GM12878 (cell line): Measurements from ENCODE around the gene FDX2. TPM values are rescaled to one million over a fixed set of nuclear protein-coding genes. Genes with fewer than 3 reads are reported as not detected.

Source experiments
- ATAC-seq: fragments of 200-7000 bp; cut with Tn5 transposase; 3 replicates; pipeline ENCODE4 v1.9.1; 2020; ENCODE audit warnings: mild to moderate bottlenecking, moderate library complexity
- BruUV-seq: library from RNA; stranded (reverse); fragments of 400-500 nt; replicated peaks from 2 replicates; lab custom pipeline; 2021; lab: Mats Ljungman, UMichigan
- CTCF ChIA-PET: fragments of 300-600 bp; sonication (Branson Sonifier 250); formaldehyde crosslinking; extraction: SDS; loops from one replicate; lab custom pipeline; 2021; ENCODE audit warnings: inconsistent platforms; lab: Yijun Ruan, JAX
- POLR2A ChIA-PET: fragments of 350-600 bp; formaldehyde crosslinking; extraction: SDS; loops from one replicate; lab custom pipeline; 2021; ENCODE audit warnings: inconsistent platforms; lab: Charles Lee
- RAD21 ChIA-PET: fragments of 300-600 bp; sonication (Branson Sonifier 250); formaldehyde crosslinking; loops from one replicate; lab custom pipeline; 2023; ENCODE audit warnings: antibody characterized with exemption; ENCODE audit not compliant: unreplicated experiment; lab: Charles Lee
- SMC1A ChIA-PET: fragments of 300-600 bp; sonication (Branson Sonifier 250); formaldehyde crosslinking; loops from one replicate; lab custom pipeline; 2023; ENCODE audit not compliant: unreplicated experiment, uncharacterized antibody; lab: Charles Lee
- DNase-seq: peaks from one replicate; pipeline ENCODE4 v3.0.0-alpha.2; 2011; ENCODE audit warnings: low read depth, low spot score
- FAIRE-seq: peaks from 3 replicates; lab custom pipeline; 2011; peaks lifted over from hg19 to GRCh38; lab: Jason Lieb, UNC
- H2AFZ ChIP-seq: 2 replicates; pipeline ENCODE4 v1.6.0; 2011; ENCODE audit warnings: low read depth, low read length, control low read depth; ENCODE audit not compliant: control insufficient read depth
- H3K27ac ChIP-seq: 2 replicates; pipeline ENCODE4 v1.5.1; 2011; ENCODE audit warnings: control low read depth; ENCODE audit not compliant: control insufficient read depth, insufficient read depth
- H3K27me3 ChIP-seq, 2 experiments: replicated peaks in 1 of 2; 2 replicates each; pipeline versions ENCODE4 v1.6.0 to v1.6.1; 2011; ENCODE audit warnings: low read length in 1 of 2; ENCODE audit not compliant: control insufficient read depth in 2 of 2, insufficient read depth in 2 of 2
- H3K36me3 ChIP-seq, 2 experiments: 2 replicates each; pipeline ENCODE4 v1.5.1; 2011; ENCODE audit warnings: low read length in 1 of 2; ENCODE audit not compliant: control insufficient read depth in 2 of 2, insufficient read depth in 2 of 2
- H3K4me1 ChIP-seq: 2 replicates; pipeline ENCODE4 v1.6.1; 2011; ENCODE audit warnings: mild to moderate bottlenecking, low read length, moderate library complexity, mixed read lengths; ENCODE audit not compliant: control insufficient read depth, insufficient read depth
- H3K4me2 ChIP-seq: 2 replicates; pipeline ENCODE4 v1.6.0; 2011; ENCODE audit warnings: control low read depth; ENCODE audit not compliant: control insufficient read depth, insufficient read depth
- H3K4me3 ChIP-seq: fragments of 200-600 bp; sonication (generic); 2 replicates; pipeline ENCODE4 v1.5.1; 2016
- H3K79me2 ChIP-seq: 2 replicates; pipeline ENCODE4 v1.6.0; 2011; ENCODE audit warnings: low read length; ENCODE audit not compliant: control insufficient read depth, insufficient read depth
- H3K9ac ChIP-seq: 2 replicates; pipeline ENCODE4 v1.8.0; 2011; ENCODE audit warnings: low read length, control low read depth, mixed read lengths; ENCODE audit not compliant: control insufficient read depth, insufficient read depth
- H3K9me3 ChIP-seq: replicated peaks from 3 replicates; pipeline ENCODE4 v1.5.1; 2011; ENCODE audit warnings: mild to moderate bottlenecking, low read length; ENCODE audit not compliant: control insufficient read depth, insufficient read depth
- H4K20me1 ChIP-seq: 2 replicates; pipeline ENCODE4 v1.6.0; 2011; ENCODE audit not compliant: control insufficient read depth, insufficient read depth
- CHD1 ChIP-seq: IDR thresholded peaks from 2 replicates; pipeline ENCODE4 v1.6.1; 2012; ENCODE audit warnings: low read depth, low read length, improper control_type of control experiment
- NR2C2 ChIP-seq: IDR thresholded peaks from 2 replicates; pipeline ENCODE4 v1.6.1; 2011; ENCODE audit warnings: borderline replicate concordance, low read depth; ENCODE audit not compliant: control insufficient read depth, insufficient read length
- NR2F1 ChIP-seq: fragments of 450-650 bp; conservative IDR thresholded peaks from 2 replicates; pipeline ENCODE4 v1.6.1; 2017; ENCODE audit warnings: mild to moderate bottlenecking
- POLR2AphosphoS2 ChIP-seq: IDR thresholded peaks from 2 replicates; pipeline ENCODE4 v1.6.1; 2011; ENCODE audit warnings: low read depth, mild to moderate bottlenecking, low read length, improper control_type of control experiment, moderate library complexity
- SMAD5 ChIP-seq: IDR thresholded peaks from 2 replicates; pipeline ENCODE4 v1.6.1; 2016; ENCODE audit warnings: antibody characterized with exemption, low read depth
- WGBS: methylation state at CpG from one replicate; pipeline ENCODE4 v1.1.6; 2016; ENCODE audit warnings: low lambda C conversion rate; ENCODE audit not compliant: insufficient replicate concordance, insufficient coverage; ENCODE audit errors: missing lambda C conversion rate; 5-methylcytosine and 5-hydroxymethylcytosine counted together
- in situ Hi-C: fragments of 300-500 bp; cut with MboI; formaldehyde crosslinking; loops from 9 replicates; pipeline ENCODE4 v1.14.3; 2018; ENCODE audit warnings: mixed read lengths
- intact Hi-C: fragments of 100-400 bp; cut with micrococcal nuclease; formaldehyde crosslinking; loops from one replicate; pipeline ENCODE4 v1.14.2; 2022; ENCODE audit not compliant: unreplicated experiment
- polyA plus RNA-seq, 11 experiments: library from polyadenylated mRNA; depleted of rRNA in 4 of 11; unstranded in 6 of 11; stranded (reverse) in 5 of 11; fragments of >200 nt; fragmentation: Nextera tagmentation in 4 of 11; fragmentation: Illumina TruSeq in 1 of 11; extraction: Ambion mirVana in 4 of 11; extraction: Trizol in 1 of 11; gene quantifications; 1 replicate in 1 of 11; 2 replicates in 10 of 11; pipeline versions ENCODE4 v1.2.1 to v1.2.3, GENCODE V29; 2011 to 2016; ENCODE audit warnings: inconsistent platforms in 2 of 11, missing spikeins in 2 of 11, low read depth in 1 of 11
- total RNA-seq, 4 experiments: library from RNA; depleted of rRNA in 3 of 4; stranded (reverse); fragments of >200 nt in 3 of 4; fragmentation: Illumina TruSeq in 1 of 4; extraction: Trizol in 1 of 4; gene quantifications; 2 replicates each; pipeline versions ENCODE4 v1.2.1 to v1.2.3, GENCODE V29; 2013 to 2021
- TF ChIP-seq, protein P1 (sequence below): IDR thresholded peaks from 2 replicates; pipeline ENCODE4 v1.6.1; 2011; ENCODE audit warnings: borderline replicate concordance, low read depth, mild to moderate bottlenecking, moderate library complexity, mixed read lengths, low read length; ENCODE audit not compliant: insufficient read depth; ENCODE audit errors: extremely low read length
- TF ChIP-seq, protein P2 (sequence below): fragments of 450-650 bp; formaldehyde crosslinking; IDR thresholded peaks from 2 replicates; pipeline ENCODE4 v1.4.0; 2022; ENCODE audit warnings: mild to moderate bottlenecking, moderate library complexity

Gene FDX2
- total and polyA plus RNA-seq, 10 of the 15 experiments (the other 5 are each of a cell fraction or from before 2014, with no cell fraction given) = 1.4 to 50.4 (median 24.7) TPM

DNA sequence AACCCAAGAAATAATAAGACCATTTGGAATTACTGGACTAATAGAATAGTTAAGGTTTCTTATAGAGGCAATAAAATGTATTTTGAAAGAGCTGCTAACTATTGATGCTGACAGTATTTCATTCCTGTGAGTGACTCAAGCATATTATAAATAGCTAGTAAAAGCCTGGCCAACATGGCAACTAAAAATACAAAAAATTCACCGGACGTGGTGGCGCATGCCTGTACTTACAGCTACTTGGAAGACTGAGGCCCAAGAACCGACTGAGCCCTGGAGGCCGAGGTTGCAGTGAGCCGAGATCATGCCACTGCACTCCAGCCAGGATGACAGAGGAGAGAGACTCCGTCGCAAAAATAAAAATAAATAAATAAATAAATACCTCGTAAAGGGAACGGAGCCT is 29.0 kb upstream of the FDX2 start:
- intact Hi-C loops = no loop called here
- TF ChIP-seq, protein P1, sequence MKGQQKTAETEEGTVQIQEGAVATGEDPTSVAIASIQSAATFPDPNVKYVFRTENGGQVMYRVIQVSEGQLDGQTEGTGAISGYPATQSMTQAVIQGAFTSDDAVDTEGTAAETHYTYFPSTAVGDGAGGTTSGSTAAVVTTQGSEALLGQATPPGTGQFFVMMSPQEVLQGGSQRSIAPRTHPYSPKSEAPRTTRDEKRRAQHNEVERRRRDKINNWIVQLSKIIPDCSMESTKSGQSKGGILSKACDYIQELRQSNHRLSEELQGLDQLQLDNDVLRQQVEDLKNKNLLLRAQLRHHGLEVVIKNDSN = no peak
- TF ChIP-seq SMAD5 (no peak), CHD1 (no peak), POLR2AphosphoS2 (no peak), NR2F1 (no peak), NR2C2 (no peak)
- TF ChIP-seq, protein P2, sequence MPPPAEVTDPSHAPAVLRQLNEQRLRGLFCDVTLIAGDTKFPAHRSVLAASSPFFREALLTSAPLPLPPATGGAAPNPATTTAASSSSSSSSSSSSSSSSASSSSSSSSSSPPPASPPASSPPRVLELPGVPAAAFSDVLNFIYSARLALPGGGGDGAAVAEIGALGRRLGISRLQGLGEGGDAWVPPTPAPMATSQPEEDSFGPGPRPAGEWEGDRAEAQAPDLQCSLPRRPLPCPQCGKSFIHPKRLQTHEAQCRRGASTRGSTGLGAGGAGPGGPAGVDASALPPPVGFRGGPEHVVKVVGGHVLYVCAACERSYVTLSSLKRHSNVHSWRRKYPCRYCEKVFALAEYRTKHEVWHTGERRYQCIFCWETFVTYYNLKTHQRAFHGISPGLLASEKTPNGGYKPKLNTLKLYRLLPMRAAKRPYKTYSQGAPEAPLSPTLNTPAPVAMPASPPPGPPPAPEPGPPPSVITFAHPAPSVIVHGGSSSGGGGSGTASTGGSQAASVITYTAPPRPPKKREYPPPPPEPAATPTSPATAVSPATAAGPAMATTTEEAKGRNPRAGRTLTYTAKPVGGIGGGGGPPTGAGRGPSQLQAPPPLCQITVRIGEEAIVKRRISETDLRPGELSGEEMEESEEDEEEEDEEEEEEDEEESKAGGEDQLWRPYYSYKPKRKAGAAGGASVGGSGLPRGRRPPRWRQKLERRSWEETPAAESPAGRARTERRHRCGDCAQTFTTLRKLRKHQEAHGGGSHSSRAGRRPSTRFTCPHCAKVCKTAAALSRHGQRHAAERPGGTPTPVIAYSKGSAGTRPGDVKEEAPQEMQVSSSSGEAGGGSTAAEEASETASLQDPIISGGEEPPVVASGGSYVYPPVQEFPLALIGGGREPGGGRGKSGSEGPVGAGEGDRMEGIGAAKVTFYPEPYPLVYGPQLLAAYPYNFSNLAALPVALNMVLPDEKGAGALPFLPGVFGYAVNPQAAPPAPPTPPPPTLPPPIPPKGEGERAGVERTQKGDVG (CRISPR knock-in tag) = no peak
- TF ChIP-seq, all 136 proteins: peak for 0
- DNase-seq (no peak), ATAC-seq (no peak), FAIRE-seq (no peak)
- no peaks in the 10 kb centered on the region for H4K20me1 ChIP-seq
- no peak overlapping the region for H3K4me3 ChIP-seq
- no peaks in the 10 kb centered on the region for H3K27me3 ChIP-seq
- BruUV-seq = no TSS peak
- POLR2A ChIA-PET = interaction anchor here (0.6 to 1.2 kb wide), 5 partner anchors 10 to 509 kb away, joined by 3 read pairs; partner anchors contain the start of genes RAVER1 and TYK2
- RAD21 ChIA-PET = interaction anchor here (0.7 to 1.8 kb wide), 2 partner anchors 32 to 55 kb away, joined by 3 read pairs; partner anchors contain the start of gene ICAM5
- H3K4me1 ChIP-seq = peaks cover 3% of the 10 kb centered on the region
- H2AFZ ChIP-seq = no peak overlapping the region
- no peaks in the 10 kb centered on the region for H3K9me3 ChIP-seq
- H3K4me2 ChIP-seq = no peak overlapping the region
- no peaks in the 10 kb centered on the region for H3K79me2 ChIP-seq
- H3K9ac ChIP-seq = no peak overlapping the region
- SMC1A ChIA-PET = interaction anchor here (0.8 to 1.8 kb wide), 3 partner anchors 46 to 74 kb away, joined by 3 read pairs; partner anchors contain the start of gene ICAM1
- in situ Hi-C loops = no loop called here
- CTCF ChIA-PET = interaction anchor here (1.1 kb wide), 1 partner anchor 44 kb away, joined by 3 read pairs; no protein-coding TSS in a partner anchor
- no peaks in the 10 kb centered on the region; a peak in 2 of 4 replicates for H3K36me3 ChIP-seq
- 95% methylated on average over 10 of the region's 10 CpGs for WGBS
- H3K27ac ChIP-seq = no peak overlapping the region
